ENCODE measurements around the gene UTRN.
A peak's percentile ranks its signal among the peaks of the same experiment; 100 is the strongest.

UTRN gene

DNA sequence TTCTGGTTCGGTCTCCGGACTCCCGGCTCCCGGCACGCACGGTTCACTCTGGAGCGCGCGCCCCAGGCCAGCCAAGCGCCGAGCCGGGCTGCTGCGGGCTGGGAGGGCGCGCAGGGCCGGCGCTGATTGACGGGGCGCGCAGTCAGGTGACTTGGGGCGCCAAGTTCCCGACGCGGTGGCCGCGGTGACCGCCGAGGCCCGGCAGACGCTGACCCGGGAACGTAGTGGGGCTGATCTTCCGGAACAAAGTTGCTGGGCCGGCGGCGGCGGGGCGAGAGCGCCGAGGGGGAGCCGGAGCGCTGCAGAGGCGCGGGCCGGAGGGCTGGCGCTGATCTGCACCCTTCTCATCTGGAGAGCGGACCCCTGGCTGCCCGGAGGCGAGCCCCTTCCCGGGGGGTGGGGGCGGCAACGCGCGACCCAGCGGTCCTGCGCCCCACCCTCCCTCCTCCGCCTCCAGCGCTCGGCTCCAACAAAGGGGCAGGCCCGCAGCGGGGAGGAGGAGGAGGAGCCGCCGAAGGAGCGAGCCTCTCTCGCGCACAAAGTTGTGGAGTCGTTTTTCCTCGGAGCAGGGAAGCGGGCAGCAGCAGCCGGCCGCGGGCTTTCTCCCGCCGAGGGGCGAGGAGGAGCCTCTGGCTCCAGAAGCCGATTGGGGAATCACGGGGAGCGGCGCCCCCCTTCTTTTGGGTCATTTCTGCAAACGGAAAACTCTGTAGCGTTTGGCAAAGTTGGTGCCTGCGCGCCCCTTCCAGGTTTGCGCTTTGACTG is at the start of gene UTRN:
Gene UTRN (plus strand): TSS at position 553 of the 765 bp plus-strand sequence. CDS start 6,494 bp downstream, outside the sequence.
- DNase-seq (ENCODE audit: low spot score) = peak; percentile 75

- DNase-seq (ENCODE audit: low spot score) = no peak
Measured at GRCh38 chr6:144244688-144245087, 40.4 kb upstream of the UTRN start.

DNA sequence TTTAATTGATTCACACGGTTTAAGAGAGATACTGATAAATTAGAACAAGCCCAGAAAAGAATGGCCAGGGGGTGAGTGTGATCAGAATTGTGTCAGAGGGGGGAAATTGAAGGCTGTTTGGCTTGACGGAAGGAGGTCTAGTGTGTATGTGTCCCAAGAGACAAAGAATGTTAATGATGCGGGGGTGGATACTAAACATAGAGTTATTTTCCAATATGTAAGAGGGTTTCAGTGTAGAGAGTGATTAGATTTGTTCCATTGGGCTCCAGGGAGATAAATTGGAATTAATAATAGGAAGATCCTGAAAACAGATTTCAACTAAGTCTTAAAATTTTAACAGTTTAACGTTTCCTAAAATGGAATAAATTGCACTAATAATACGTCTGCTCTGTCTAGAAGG is 38.1 kb upstream of the UTRN start:
- DNase-seq (ENCODE audit: low spot score) = no peak

DNA sequence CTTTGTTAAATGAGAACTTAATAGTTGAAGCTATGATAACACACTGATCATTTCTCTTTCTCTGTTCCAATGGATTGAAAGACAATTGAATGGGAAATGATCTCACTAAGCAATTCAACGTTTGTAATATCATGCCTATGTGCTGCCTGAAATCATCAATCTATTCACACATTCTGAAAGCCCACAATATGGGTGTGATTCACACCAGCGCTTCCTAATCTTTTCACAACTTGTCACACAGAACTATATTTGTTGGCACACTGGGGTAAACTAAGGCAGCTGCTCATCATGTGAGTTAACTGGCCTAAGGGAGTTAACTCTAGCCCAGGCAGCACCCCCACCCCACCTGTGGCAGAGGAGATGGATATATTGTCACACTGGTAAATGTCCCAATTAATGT is 37.1 kb upstream of the UTRN start:
- DNase-seq (ENCODE audit: low spot score) = no peak

GRCh38 chr6:144248476-144249301 is 36.4 kb upstream of the UTRN start:
- peak; percentile 58 for DNase-seq (ENCODE audit: low spot score)

DNA sequence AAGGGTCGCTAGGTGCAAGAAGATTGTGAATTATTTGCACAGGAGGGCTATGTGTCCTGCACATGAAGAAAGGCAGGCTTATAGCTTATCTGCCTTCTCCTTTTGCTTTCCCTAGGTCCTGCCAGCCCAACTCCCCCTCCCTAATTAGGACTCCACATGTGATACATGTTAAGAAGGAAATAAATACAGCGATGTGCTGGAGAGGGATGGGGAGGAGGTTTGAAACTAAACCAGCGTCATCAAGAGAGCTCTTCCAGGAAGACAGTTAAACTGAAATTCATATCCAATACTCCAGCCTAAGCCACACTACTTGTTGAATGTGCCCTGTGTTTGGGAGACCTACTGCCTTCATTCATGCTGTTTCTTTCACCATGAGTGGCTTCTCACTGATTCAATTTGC is 34.9 kb upstream of the UTRN start:
- DNase-seq (ENCODE audit: low spot score) = no peak

DNA sequence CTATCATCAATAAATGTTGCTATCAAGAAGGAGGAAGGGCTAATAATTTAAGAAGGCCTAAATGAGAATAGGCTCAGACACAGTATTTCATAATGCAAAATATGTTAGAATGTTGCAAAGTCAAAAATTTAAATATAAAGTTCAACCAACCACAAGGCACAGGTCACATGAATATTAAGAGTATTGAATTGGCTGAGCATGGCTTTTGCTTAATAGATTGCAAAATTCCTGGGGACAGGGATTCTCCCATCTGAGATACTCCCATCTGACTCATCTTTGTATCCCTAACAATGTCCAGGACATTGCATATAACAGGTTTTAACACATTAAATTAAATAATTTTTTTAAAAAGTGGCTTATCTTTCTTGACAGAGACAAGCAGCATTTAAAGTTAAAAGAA is 32.9 kb upstream of the UTRN start:
- no peak for DNase-seq (ENCODE audit: low spot score)

DNA sequence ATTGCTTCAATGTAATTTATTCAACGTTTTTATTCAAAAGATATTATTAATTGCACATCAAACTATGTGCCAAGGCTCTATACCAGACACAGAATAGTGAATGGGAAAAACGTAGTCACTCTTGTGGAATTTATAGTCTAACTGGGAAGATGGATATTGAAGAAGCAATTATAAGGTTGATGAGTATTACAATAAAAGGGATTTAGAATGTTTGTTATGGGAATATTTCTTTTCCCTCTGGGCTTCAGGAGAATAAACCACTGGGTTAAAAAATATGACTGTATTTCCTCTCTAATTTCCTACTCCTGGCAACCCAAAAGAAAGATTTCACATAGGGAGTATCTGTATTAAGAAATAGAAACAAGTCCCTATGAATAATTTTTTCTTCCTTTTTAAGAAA is 25.1 kb upstream of the UTRN start:
- DNase-seq (ENCODE audit: low spot score) = peak; percentile 45

- DNase-seq (ENCODE audit: low spot score) = no peak
Measured at GRCh38 chr6:144262470-144263369, 22.4 kb upstream of the UTRN start.

- DNase-seq (ENCODE audit: low spot score) = no peak
Measured at GRCh38 chr6:144263786-144264185, 21.3 kb upstream of the UTRN start.

DNA sequence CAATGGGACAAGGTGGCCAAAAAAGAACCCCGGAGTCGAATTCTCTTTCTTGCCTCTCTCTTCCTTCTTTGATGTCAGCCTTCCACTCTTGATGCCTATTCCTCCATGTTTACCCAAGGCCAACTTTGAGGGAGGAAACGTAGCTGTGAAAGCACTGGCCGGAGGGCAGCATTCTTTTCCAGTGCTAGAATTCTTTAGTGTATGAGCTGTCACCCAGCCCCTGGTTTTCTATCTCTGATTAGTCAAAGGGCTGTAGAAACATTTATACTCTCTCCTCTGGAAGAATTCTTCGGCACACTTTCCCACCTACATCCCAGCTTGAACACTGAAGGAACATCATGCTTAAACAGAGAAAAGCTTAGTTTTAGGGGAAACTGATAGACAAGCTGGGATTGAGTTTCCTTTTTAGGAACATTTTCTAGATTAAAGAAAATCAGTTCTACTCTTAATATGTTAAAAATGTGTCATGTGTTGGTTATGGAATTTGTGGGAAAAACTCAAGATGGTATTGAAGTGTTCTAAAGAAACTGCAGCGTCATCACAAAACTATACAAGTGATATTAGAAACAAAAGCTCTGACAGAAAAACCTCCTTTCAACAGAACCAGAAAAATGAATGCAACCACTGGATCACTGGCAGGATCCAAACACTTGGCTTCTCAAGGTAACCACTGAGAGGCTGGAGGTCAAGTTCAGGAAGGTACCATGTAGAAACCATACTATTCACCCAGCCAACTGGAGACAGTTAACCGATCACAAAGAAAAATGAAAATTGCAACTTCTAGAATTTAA is 20.7 kb upstream of the UTRN start:
- DNase-seq (ENCODE audit: low spot score) = peak; percentile 89

- no peak for DNase-seq (ENCODE audit: low spot score)
Measured at GRCh38 chr6:144265061-144265357, 20.1 kb upstream of the UTRN start.

DNA sequence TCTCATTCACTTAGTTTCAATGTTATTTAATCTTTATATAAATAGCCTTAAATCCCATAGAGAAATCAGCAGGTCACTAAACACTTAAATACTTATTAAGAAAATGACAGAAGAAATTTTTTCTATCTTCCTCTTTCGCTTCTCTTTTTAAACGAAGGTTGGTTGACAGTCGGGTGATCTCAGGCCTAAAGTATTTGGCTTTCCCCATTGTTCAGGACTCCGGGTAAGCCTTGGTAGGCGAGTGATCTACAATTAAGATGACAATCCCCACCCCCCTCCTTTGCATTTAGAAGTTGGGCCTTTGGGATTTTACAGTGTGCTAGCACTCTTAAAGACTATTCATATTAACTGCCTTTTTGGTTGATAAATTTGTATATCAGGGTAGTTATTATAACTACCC is 19.7 kb upstream of the UTRN start:
- no peak for DNase-seq (ENCODE audit: low spot score)

GRCh38 chr6:144266091-144266649 is 19.0 kb upstream of the UTRN start:
- peak; percentile 35 for DNase-seq (ENCODE audit: low spot score)

GRCh38 chr6:144268794-144269349 is 16.3 kb upstream of the UTRN start:
- DNase-seq (ENCODE audit: low spot score) = no peak

GRCh38 chr6:144277174-144277573 is 8.0 kb upstream of the UTRN start:
- no peak for DNase-seq (ENCODE audit: low spot score)

GRCh38 chr6:144277605-144278227 is 7.4 kb upstream of the UTRN start:
- DNase-seq (ENCODE audit: low spot score) = no peak

- no peak for DNase-seq (ENCODE audit: low spot score)
Measured at GRCh38 chr6:144278659-144279314, 6.3 kb upstream of the UTRN start.

- DNase-seq (ENCODE audit: low spot score) = no peak
Measured at GRCh38 chr6:144279484-144280150, 5.5 kb upstream of the UTRN start.

Measured in AG08395 (cell line).